CD4-positive, CD25-positive, alpha-beta regulatory T cell (primary cell): ENCODE results near the gene PAEP. TPM values are rescaled to one million over a fixed set of nuclear protein-coding genes. Genes with fewer than 3 reads are reported as not detected.

Experiments
- ATAC-seq, 2 donors: fragments of 150-1000 bp; cut with Tn5 transposase; one replicate each; pipeline ENCODE4 v1.10.0; 2021; ENCODE audit warnings: low read depth in 2 of 2, moderate number of reproducible peaks in 2 of 2, moderate library complexity in 1 of 2
- DNase-seq, 3 donors: peaks; one replicate each; pipeline versions ENCODE4 v3.0.0 to v3.0.0-alpha.2; 2012 to 2022; ENCODE audit warnings: mixed read lengths in 1 of 3
- H3K27ac ChIP-seq: one replicate; pipeline ENCODE4 v1.7.0; 2013; ENCODE audit warnings: mild to moderate bottlenecking, low read length; ENCODE audit not compliant: insufficient read depth, poor library complexity, severe bottlenecking
- H3K27me3 ChIP-seq: one replicate; pipeline ENCODE4 v1.7.0; 2013; ENCODE audit warnings: low read length; ENCODE audit not compliant: control insufficient read depth, insufficient read depth
- H3K36me3 ChIP-seq: one replicate; pipeline ENCODE4 v1.7.0; 2013; ENCODE audit warnings: mild to moderate bottlenecking, low read length, moderate library complexity; ENCODE audit not compliant: control insufficient read depth, insufficient read depth
- H3K4me1 ChIP-seq: 2 replicates; pipeline ENCODE4 v1.7.0; 2013; ENCODE audit warnings: mild to moderate bottlenecking, low read length; ENCODE audit not compliant: insufficient read depth, control insufficient read depth, poor library complexity, severe bottlenecking
- H3K4me3 ChIP-seq: one replicate; pipeline ENCODE4 v1.7.0; 2013; ENCODE audit warnings: low read depth, mild to moderate bottlenecking, low read length, moderate library complexity
- H3K9me3 ChIP-seq, 2 experiments: 1 replicate in 1 of 2; 2 replicates in 1 of 2; pipeline ENCODE4 v1.7.0; 2013; ENCODE audit warnings: low read length in 2 of 2, mild to moderate bottlenecking in 1 of 2, moderate library complexity in 1 of 2; ENCODE audit not compliant: control insufficient read depth in 2 of 2
- H3K27ac Mint-ChIP-seq, 3 donors: one replicate each; pipeline ENCODE4 v1.8.0; 2020 to 2022; ENCODE audit warnings: mild to moderate bottlenecking in 3 of 3, mixed read lengths in 3 of 3, moderate library complexity in 2 of 3
- H3K27me3 Mint-ChIP-seq: one replicate; pipeline ENCODE4 v1.8.0; 2022; ENCODE audit warnings: mild to moderate bottlenecking, mixed read lengths
- H3K36me3 Mint-ChIP-seq: one replicate; pipeline ENCODE4 v1.8.0; 2020; ENCODE audit warnings: mixed read lengths
- H3K4me1 Mint-ChIP-seq, 4 donors: one replicate each; pipeline ENCODE4 v1.8.0; 2020 to 2022; ENCODE audit warnings: mixed read lengths in 4 of 4, mild to moderate bottlenecking in 1 of 4
- H3K4me3 Mint-ChIP-seq, 4 donors: one replicate each; pipeline ENCODE4 v1.8.0; 2020 to 2022; ENCODE audit warnings: mild to moderate bottlenecking in 4 of 4, mixed read lengths in 4 of 4, moderate library complexity in 3 of 4
- H3K9me3 Mint-ChIP-seq, 7 donors: one replicate each; pipeline ENCODE4 v1.8.0; 2020 to 2022; ENCODE audit warnings: mixed read lengths in 7 of 7, mild to moderate bottlenecking in 3 of 7, moderate library complexity in 2 of 7
- polyA plus RNA-seq, 4 donors: library from polyadenylated mRNA; unstranded; fragments of 300-500 nt; fragmentation: Illumina TruSeq; gene quantifications; one replicate each; pipeline ENCODE4 v1.2.3, GENCODE V29; 2021
- total RNA-seq: library from RNA; stranded (reverse); gene quantifications from one replicate; pipeline ENCODE4 v1.2.3, GENCODE V29; 2022

The PAEP gene
- total and polyA plus RNA-seq, 5 donors from 2014 or later = not detected

DNA sequence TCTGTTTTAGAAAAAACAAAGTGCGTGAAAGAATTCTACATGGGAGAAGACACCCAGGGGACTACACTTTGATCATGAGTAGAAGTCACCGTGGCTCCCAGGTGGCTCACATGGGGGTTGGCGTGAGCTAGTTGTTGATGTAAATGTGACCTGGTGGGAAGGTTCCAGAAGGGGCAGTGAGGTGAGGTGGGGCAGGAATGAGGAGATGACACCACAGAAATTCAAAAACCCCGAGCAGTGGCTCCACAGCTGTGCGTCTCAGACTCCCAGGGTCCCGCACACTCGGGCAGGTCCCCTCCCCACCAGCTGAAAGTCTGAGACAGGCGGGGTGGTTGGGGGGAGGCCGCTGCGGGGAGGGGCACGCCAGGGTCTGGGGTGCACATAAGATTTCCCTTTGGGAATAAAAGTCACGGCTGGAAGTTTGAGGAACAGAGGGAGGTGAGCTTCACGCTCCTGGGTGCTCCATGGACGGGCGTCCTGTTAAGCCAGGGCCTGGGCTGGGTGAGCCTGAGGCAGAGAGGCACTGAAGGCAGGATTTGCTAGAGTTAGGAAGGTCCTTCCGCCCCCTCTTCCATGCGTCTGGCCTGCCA lies 47.9 kb downstream of the PAEP start:
- DNase-seq (no peak), ATAC-seq (no peak)
- H3K4me1 Mint-ChIP-seq = no peaks in the 10 kb centered on the region
- Histone ChIP-seq H3K36me3 (no peaks in the 10 kb centered on the region), H3K4me3 (no peak overlapping the region), H3K4me1 (no peaks in the 10 kb centered on the region), H3K9me3 (no peaks in the 10 kb centered on the region), H3K27me3 (no peaks in the 10 kb centered on the region), H3K27ac (no peak overlapping the region)
- H3K9me3 Mint-ChIP-seq = peaks cover 0 to 3% (median 0%) of the 10 kb centered on the region in 7 donors
- H3K36me3 Mint-ChIP-seq = no peaks in the 10 kb centered on the region
- no peak overlapping the region for H3K27ac Mint-ChIP-seq
- H3K4me3 Mint-ChIP-seq = no peak overlapping the region
- H3K27me3 Mint-ChIP-seq = no peaks in the 10 kb centered on the region

DNA sequence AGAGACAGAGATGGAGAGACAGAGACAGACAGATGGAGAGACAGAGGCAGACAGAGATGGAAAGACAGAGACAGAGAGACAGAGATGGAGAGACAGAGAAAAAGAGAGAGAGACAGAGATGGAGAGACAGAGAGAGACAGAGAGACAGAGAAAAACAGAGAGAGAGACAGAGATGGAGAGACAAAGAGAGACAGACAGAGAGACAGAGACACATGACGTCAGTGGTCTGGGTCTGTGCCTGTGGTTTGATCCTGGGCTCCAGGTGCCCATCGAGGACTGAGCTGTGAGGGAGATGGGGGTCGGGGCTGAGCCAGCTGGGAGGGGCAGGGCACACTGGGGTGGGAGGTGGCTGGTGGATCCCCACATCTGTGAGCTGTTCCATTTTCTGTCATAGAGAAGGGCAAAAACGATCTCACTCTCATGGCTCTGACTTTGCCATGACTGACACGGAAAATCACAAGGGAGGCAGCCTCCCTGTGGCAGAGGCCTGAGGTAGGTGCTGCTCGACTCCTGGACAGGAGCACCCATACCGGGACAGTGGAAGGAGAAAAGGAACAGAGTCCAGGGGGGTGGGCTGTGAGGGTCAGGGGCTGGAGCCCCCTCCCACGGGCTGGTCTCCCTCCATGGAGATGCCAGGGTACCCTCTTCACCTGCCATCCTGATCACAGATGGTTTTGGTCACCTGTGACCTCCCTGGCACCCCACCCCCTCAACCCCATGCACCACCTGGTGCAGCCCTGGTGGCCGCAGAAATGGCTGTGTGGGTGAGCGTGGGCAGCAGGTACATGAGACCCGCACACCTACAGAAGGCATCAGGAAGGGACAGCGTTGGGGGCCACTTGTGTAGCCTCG lies 49.0 kb downstream of the PAEP start:
- DNase-seq = no peak
- ATAC-seq = no peak
- Mint-ChIP-seq H3K4me1 (no peaks in the 10 kb centered on the region), H3K27me3 (no peaks in the 10 kb centered on the region), H3K4me3 (no peak overlapping the region), H3K36me3 (no peaks in the 10 kb centered on the region), H3K9me3 (peaks cover 0 to 3% (median 0%) of the 10 kb centered on the region in 7 donors), H3K27ac (peak overlapping the region in 1 of 3 donors; percentile 31)
- no peak overlapping the region for H3K4me3 ChIP-seq
- H3K36me3 ChIP-seq = no peaks in the 10 kb centered on the region
- no peaks in the 10 kb centered on the region for H3K27me3 ChIP-seq
- H3K4me1 ChIP-seq = no peaks in the 10 kb centered on the region
- H3K27ac ChIP-seq = no peak overlapping the region
- H3K9me3 ChIP-seq = no peaks in the 10 kb centered on the region

DNA sequence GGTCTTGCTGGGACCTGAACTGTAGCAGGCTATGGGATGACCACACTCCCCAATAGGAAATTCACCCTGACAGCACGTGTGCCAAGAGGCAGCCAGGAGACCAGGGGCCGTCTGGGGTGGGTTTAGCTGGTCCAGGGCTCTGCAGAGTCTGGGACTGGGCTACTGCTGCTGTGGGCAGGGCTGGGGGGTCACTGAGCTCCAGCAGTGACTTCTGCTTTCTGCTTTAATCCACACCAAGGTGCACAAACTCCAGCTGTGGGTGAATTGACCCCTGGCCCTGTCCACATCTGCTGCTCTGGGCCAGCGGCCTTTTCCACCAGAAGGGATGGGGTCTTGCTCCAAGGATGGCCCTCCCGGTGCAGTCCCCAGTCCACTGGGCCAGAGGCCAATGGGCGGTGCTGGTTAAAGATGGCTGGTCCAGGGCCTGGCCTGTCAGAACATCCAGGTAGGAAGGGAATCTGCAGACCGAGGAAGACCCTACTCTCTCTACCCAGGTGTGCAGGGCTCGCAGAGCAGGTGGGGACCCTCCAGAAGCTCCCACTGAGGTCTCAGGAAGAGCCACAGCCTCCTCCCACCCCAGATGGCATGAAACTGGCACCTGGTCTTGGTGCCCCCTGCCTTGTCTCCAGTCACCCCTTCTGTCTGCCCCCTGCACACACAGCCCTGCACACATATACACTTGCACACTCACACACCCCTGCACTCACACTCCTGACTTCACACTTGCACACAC lies 49.8 kb downstream of the PAEP start:
- Mint-ChIP-seq H3K36me3 (no peaks in the 10 kb centered on the region), H3K27me3 (no peaks in the 10 kb centered on the region), H3K27ac (no peak overlapping the region), H3K4me3 (no peak overlapping the region), H3K9me3 (peaks cover 0 to 3% (median 0%) of the 10 kb centered on the region in 7 donors), H3K4me1 (no peaks in the 10 kb centered on the region)
- H3K4me3 ChIP-seq = no peak overlapping the region
- no peaks in the 10 kb centered on the region for H3K27me3 ChIP-seq
- no peak overlapping the region for H3K27ac ChIP-seq
- ATAC-seq (no peak), DNase-seq (no peak)
- H3K36me3 ChIP-seq = no peaks in the 10 kb centered on the region
- H3K4me1 ChIP-seq = no peaks in the 10 kb centered on the region
- H3K9me3 ChIP-seq = no peaks in the 10 kb centered on the region

DNA sequence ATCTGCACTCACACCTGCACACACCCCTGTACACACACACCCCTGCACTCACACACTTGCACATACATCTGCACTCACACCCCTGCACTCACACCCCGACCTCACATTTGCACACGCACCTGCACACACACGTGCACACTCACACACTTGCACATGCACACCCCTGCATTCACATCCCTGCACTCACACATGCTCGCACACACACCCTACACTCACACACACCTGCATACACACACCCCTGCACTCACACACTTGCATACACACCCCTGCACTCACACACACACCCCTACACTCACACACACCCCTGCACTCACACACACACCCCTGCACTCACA lies 50.3 kb downstream of the PAEP start:
- Mint-ChIP-seq H3K9me3 (peaks cover 0 to 3% (median 0%) of the 10 kb centered on the region in 7 donors), H3K27ac (no peak overlapping the region), H3K36me3 (no peaks in the 10 kb centered on the region), H3K27me3 (no peaks in the 10 kb centered on the region), H3K4me3 (no peak overlapping the region), H3K4me1 (no peaks in the 10 kb centered on the region)
- no peaks in the 10 kb centered on the region for H3K9me3 ChIP-seq
- H3K27ac ChIP-seq = no peak overlapping the region
- DNase-seq (no peak), ATAC-seq (no peak)
- no peaks in the 10 kb centered on the region for H3K27me3 ChIP-seq
- no peaks in the 10 kb centered on the region for H3K36me3 ChIP-seq
- no peak overlapping the region for H3K4me3 ChIP-seq
- H3K4me1 ChIP-seq = no peaks in the 10 kb centered on the region

DNA sequence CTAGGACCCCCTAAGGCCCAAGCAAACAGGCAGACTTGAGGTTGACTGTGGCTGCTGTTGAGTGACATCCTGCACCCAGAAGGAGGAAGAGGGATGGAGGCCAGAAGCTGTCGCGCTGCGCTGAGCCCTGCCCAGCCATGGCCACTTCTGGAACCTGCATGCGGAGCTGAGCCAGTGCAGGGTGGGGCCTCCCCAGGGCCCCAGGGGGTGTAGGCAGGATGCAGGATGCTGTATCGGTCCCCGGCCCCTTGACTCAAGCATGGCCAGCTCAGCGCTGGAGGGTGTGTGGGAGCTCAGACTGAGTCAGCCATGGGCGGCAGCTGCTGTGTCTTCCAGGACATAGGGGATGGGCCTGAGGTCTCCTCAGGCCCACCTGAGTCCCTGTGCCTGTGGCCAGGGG lies 50.9 kb downstream of the PAEP start:
- Mint-ChIP-seq H3K9me3 (peaks cover 0 to 3% (median 0%) of the 10 kb centered on the region in 7 donors), H3K27me3 (no peaks in the 10 kb centered on the region), H3K4me1 (no peaks in the 10 kb centered on the region), H3K27ac (no peak overlapping the region), H3K36me3 (no peaks in the 10 kb centered on the region), H3K4me3 (no peak overlapping the region)
- Histone ChIP-seq H3K36me3 (no peaks in the 10 kb centered on the region), H3K9me3 (no peaks in the 10 kb centered on the region), H3K27ac (no peak overlapping the region), H3K4me1 (no peaks in the 10 kb centered on the region), H3K4me3 (no peak overlapping the region), H3K27me3 (no peaks in the 10 kb centered on the region)
- DNase-seq = no peak
- no peak for ATAC-seq

DNA sequence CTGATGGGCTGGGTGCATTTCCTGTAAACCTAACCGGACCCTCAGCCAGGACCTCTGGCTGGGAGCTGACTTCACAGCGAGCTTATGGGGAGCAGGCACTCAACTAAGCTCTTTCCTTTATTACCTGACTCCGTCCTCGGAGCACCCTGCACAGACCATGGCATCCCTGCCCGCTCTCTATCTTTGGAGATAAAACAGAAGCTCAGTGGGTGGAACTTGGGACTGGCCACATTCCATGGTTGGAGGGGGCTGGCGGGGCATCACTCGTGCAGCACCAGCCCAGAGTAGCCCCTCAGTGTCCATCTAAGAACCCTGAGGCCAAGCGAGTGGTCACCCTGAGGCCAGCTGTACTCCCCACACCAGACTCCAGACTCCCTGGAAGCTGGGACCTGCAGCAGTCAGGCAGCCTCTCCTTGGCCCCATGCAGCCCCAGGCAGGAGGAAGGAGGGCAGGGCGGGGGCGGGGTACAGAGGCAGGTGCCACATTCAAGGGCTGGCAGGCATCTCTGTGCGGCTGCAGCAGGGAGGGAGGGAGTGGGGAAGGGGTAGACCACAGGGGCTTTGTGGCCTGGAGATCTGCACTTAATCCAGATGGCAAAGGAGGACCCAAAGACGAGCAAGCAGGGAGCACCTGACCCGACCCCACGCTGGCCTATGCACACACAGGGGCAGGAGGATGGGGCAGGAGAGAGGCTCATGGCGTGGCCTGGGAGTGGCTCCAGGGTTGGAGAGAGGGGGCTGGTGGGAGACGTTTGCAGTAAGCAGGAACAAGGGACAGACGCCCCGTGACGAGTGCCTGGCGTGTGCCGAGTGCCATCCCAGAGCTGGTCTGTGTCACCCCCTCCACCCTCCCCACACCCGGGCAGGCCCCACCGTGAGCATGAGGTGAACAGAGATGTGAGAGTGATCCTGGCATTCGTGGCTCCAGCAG lies 51.7 kb downstream of the PAEP start:
- ATAC-seq (no peak), DNase-seq (no peak)
- no peaks in the 10 kb centered on the region for H3K4me1 Mint-ChIP-seq
- H3K27ac Mint-ChIP-seq = no peak overlapping the region
- Histone ChIP-seq H3K9me3 (no peaks in the 10 kb centered on the region), H3K4me3 (no peak overlapping the region), H3K36me3 (no peaks in the 10 kb centered on the region), H3K27me3 (no peaks in the 10 kb centered on the region), H3K27ac (no peak overlapping the region), H3K4me1 (no peaks in the 10 kb centered on the region)
- H3K36me3 Mint-ChIP-seq = no peaks in the 10 kb centered on the region
- peaks cover 0 to 3% (median 0%) of the 10 kb centered on the region in 7 donors for H3K9me3 Mint-ChIP-seq
- no peak overlapping the region for H3K4me3 Mint-ChIP-seq
- H3K27me3 Mint-ChIP-seq = no peaks in the 10 kb centered on the region
